OCI-LY3 (cell line): ENCODE results near the gene MYBPC1.

Source experiments
- H2AFZ ChIP-seq: fragments of 200-600, 300-600 bp; shearing (Covaris generic); 2 replicates; pipeline ENCODE4 v1.6.0; 2014; ENCODE audit warnings: antibody characterized with exemption, low read depth, low read length
- H3K27ac ChIP-seq: fragments of 200-600, 300-600 bp; sonication (generic); 2 replicates; pipeline ENCODE4 v1.5.1; 2014; ENCODE audit warnings: mild to moderate bottlenecking, low read length, moderate library complexity, mixed read lengths
- H3K27me3 ChIP-seq: fragments of 200-600, 300-600 bp; sonication (generic); 2 replicates; pipeline ENCODE4 v1.6.1; 2014; ENCODE audit warnings: low read depth, low read length, mixed read lengths
- H3K36me3 ChIP-seq: fragments of 200-600, 300-600 bp; sonication (generic); replicated peaks from 2 replicates; pipeline ENCODE3; 2014; ENCODE audit warnings: low read depth, low read length, mixed read lengths
- H3K4me1 ChIP-seq: fragments of 300-600, 200-600 bp; sonication (generic); 2 replicates; pipeline ENCODE4 v1.6.1; 2014; ENCODE audit warnings: low read length, mixed read lengths
- H3K4me2 ChIP-seq: fragments of 200-600, 300-600 bp; sonication (generic); 2 replicates; pipeline ENCODE4 v1.6.1; 2014; ENCODE audit warnings: low read length, mixed read lengths
- H3K4me3 ChIP-seq: fragments of 300-600, 200-600 bp; sonication (generic); 2 replicates; pipeline ENCODE4 v1.5.1; 2014; ENCODE audit warnings: antibody characterized with exemption, mild to moderate bottlenecking, low read length, moderate library complexity
- H3K79me2 ChIP-seq: fragments of 300-600, 200-600 bp; shearing (Covaris generic); 2 replicates; pipeline ENCODE4 v1.6.1; 2014; ENCODE audit warnings: mild to moderate bottlenecking, low read length, mixed read lengths
- H3K9ac ChIP-seq: fragments of 300-600, 200-600 bp; shearing (Covaris generic); 2 replicates; pipeline ENCODE4 v1.6.0; 2014; ENCODE audit warnings: mild to moderate bottlenecking, low read length, moderate library complexity
- H3K9me3 ChIP-seq: fragments of 200-600, 300-600 bp; shearing (Covaris generic); 2 replicates; pipeline ENCODE4 v1.6.1; 2014; ENCODE audit warnings: low read length, mixed read lengths; ENCODE audit not compliant: insufficient read depth
- H4K20me1 ChIP-seq: fragments of 200-600, 300-600 bp; sonication (generic); 2 replicates; pipeline ENCODE4 v1.6.1; 2016; ENCODE audit warnings: low read length, mixed read lengths; ENCODE audit not compliant: insufficient read depth
- EZH2phosphoT487 ChIP-seq: fragments of 200-600 bp; shearing (Covaris generic); IDR thresholded peaks from 2 replicates; pipeline ENCODE4 v1.6.1; 2018; ENCODE audit warnings: antibody characterized with exemption, mixed run types, low read depth
- TF ChIP-seq, protein P1 (sequence below): fragments of 200-600, 300-600 bp; sonication (generic); IDR thresholded peaks from 2 replicates; pipeline ENCODE4 v1.5.1; 2014; ENCODE audit warnings: antibody characterized with exemption, low read length, low read depth

Gene MYBPC1

DNA sequence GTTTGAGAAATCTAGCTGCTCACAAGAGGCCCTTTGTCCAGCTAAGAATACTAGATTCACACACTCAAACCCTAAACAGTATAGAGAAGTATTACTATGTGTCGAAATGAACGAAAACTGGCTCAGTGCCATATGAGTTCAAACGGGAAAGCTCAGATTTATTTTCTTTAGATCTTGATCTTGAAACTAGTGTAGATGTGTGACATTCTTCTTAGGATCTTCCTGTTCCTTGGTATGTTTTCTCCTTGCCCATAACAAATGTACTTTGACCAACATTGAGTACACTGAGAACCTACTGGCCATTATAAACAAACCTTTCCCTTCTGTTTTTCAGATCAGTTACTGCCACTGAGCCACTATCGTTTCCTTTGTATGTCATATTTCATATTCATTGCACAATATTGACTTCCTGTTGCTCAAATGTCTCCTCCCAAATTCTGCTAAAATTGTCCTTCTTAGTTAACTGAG, 21.3 kb downstream of the MYBPC1 start:
- H4K20me1 ChIP-seq: no peaks in the 10 kb centered on the region
- no peak overlapping the region for H3K9ac ChIP-seq
- no peak overlapping the region for H3K27ac ChIP-seq
- no peaks in the 10 kb centered on the region for H3K79me2 ChIP-seq
- peaks cover 16% of the 10 kb centered on the region for H3K4me1 ChIP-seq
- TF ChIP-seq EZH2phosphoT487: no peak
- TF ChIP-seq, protein P1, sequence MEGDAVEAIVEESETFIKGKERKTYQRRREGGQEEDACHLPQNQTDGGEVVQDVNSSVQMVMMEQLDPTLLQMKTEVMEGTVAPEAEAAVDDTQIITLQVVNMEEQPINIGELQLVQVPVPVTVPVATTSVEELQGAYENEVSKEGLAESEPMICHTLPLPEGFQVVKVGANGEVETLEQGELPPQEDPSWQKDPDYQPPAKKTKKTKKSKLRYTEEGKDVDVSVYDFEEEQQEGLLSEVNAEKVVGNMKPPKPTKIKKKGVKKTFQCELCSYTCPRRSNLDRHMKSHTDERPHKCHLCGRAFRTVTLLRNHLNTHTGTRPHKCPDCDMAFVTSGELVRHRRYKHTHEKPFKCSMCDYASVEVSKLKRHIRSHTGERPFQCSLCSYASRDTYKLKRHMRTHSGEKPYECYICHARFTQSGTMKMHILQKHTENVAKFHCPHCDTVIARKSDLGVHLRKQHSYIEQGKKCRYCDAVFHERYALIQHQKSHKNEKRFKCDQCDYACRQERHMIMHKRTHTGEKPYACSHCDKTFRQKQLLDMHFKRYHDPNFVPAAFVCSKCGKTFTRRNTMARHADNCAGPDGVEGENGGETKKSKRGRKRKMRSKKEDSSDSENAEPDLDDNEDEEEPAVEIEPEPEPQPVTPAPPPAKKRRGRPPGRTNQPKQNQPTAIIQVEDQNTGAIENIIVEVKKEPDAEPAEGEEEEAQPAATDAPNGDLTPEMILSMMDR: no peak
- no peaks in the 10 kb centered on the region for H3K36me3 ChIP-seq
- H3K4me2 ChIP-seq: no peak overlapping the region
- no peak overlapping the region for H3K4me3 ChIP-seq
- H3K27me3 ChIP-seq: peaks cover 40% of the 10 kb centered on the region
- no peaks in the 10 kb centered on the region for H3K9me3 ChIP-seq
- H2AFZ ChIP-seq: no peak overlapping the region

DNA sequence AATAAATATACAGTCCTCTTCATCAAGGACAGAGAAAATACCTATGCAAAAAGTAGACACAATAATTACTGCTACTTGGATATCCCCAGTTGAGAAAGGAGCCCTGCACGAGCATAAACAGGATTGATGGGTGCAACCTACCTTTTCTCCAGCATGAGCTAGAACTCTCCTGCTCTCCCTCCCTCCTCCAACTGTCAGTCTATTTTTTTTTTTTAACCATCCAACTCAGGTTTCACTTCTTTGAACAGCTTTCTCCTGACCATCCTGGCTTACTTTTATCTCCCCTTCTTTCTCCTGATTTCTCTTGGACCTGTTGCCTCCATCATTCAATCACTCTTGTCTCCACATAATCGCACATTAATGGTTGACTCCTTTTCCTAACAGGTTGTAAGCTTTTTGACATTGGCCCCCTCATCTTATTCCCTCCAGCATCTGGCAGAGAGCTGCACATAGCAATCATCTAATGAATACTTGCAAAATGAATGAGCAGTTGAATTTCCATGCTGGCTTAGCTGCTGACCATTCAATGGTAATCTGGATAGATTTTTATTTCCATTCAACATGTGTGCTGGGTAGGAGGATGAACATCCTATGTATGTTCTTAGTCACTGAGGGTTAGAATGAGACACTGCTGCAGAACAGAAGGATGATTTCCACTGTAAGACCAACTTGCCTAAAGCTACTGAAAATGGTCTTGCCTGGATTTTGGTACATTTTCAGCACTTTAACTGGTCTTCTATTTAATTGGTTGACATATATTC, 24.4 kb downstream of the MYBPC1 start:
- TF ChIP-seq EZH2phosphoT487: no peak
- TF ChIP-seq, protein P1: no peak
- Histone ChIP-seq H2AFZ (no peak overlapping the region), H3K36me3 (no peaks in the 10 kb centered on the region), H3K4me3 (no peak overlapping the region), H3K27me3 (peaks cover 60% of the 10 kb centered on the region), H3K27ac (no peak overlapping the region), H3K9me3 (no peaks in the 10 kb centered on the region), H3K4me2 (no peak overlapping the region), H3K4me1 (peaks cover 19% of the 10 kb centered on the region), H3K79me2 (no peaks in the 10 kb centered on the region), H3K9ac (no peak overlapping the region), H4K20me1 (no peaks in the 10 kb centered on the region)

DNA sequence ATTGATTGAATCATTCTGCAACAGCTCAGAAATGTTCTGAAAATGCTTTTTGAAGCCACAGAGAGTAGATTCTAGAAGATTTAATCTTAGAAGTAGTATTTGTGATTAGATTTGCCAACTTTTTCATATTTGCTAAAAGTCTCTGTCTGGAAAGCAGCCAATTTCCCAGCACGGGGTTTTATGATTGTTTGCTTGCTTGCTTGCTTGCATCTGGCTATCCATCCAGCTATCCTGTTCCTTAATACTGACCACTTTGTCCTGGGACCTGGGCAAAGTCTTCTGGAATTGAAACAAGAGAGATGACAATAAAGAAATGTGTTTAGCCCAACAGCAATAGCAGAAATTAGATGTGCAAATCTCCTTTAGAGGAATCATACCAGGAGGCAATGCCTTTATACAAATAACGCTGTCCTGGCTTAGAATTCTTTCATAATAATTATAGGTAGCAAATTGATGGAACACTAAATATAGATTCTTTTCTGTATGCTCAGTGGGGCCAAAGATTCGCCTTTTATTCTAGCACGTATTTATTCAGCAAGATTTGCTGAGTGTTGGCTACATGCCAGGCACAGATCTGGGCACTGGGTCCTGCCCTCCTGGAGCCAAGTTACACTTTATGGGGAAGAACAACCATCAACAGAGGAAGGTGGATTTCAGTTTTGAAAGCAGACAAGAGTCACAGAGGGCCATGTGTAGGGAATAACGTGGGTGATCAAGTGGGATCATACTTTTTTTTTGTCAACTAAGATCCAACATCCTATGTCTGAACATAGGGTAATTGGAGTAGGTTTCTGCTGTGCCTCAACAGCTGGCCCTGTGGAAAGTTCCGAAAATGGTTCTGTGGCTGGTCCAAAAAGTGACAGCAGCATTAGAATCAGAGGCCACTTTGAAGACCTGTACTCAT, 25.3 kb downstream of the MYBPC1 start:
- Histone ChIP-seq H4K20me1 (no peaks in the 10 kb centered on the region), H3K4me2 (peak overlapping the region; percentile 45), H3K9ac (no peak overlapping the region), H3K4me1 (peaks cover 19% of the 10 kb centered on the region), H3K9me3 (no peaks in the 10 kb centered on the region), H3K4me3 (no peak overlapping the region), H3K27ac (no peak overlapping the region), H3K79me2 (no peaks in the 10 kb centered on the region), H3K36me3 (no peaks in the 10 kb centered on the region), H2AFZ (no peak overlapping the region), H3K27me3 (peaks cover 68% of the 10 kb centered on the region)
- TF ChIP-seq, protein P1: no peak
- no peak for TF ChIP-seq EZH2phosphoT487

DNA sequence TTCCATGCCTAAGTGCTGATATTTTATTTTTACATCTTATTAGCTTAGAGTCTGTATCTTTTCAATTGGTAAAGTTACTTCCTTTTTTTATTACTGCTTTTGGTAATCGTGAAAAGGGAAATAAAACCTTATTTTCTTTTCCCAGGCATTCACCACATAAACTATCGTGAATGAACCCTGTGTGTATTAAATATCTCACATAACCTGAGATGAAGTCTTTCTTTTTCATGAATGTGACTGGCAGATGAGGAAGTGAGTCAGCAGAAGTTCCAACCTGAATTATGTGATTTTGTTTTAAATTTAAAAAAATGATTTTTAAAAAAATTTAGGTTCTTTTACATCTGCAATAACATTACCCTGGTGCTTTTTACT, 26.0 kb downstream of the MYBPC1 start:
- Histone ChIP-seq H3K4me2 (peak overlapping the region; percentile 45), H3K4me1 (peaks cover 19% of the 10 kb centered on the region)

More for the DNA sequence above, 26.0 kb downstream of the MYBPC1 start:
- Histone ChIP-seq H3K9ac (no peak overlapping the region), H4K20me1 (no peaks in the 10 kb centered on the region), H3K4me3 (no peak overlapping the region), H3K36me3 (no peaks in the 10 kb centered on the region), H3K27ac (no peak overlapping the region), H3K27me3 (peaks cover 73% of the 10 kb centered on the region), H3K9me3 (no peaks in the 10 kb centered on the region), H3K79me2 (no peaks in the 10 kb centered on the region), H2AFZ (no peak overlapping the region)
- TF ChIP-seq, protein P1: no peak
- no peak for TF ChIP-seq EZH2phosphoT487
